Germinal center (tissue), 1 donor: ENCODE measurements around the gene CTPS2.

Experiments used
- DNase-seq: peaks from one replicate; pipeline ENCODE4 v3.0.0; 2012; ENCODE audit warnings: mixed read lengths, low spot score

The CTPS2 gene

DNA sequence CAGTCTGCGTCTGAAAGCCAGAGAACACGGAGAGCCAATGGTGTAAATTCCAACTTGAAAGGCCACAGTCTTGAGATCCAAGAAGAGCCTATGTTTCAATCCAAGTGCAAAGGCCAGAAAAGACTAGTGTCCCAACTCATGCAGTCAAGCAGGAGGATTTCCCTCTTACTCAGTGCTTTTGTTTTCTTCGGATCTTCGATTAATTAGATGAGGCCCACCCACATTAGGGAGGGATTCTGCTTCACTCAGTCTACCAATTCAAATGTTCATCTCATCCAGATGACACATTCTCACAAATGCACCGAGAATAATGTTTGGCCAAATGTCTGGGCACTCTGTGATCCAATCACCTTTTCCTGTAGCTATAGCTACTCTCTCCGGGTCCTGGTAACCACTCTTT, 154.0 kb downstream of the CTPS2 start:
- no peak for DNase-seq

DNA sequence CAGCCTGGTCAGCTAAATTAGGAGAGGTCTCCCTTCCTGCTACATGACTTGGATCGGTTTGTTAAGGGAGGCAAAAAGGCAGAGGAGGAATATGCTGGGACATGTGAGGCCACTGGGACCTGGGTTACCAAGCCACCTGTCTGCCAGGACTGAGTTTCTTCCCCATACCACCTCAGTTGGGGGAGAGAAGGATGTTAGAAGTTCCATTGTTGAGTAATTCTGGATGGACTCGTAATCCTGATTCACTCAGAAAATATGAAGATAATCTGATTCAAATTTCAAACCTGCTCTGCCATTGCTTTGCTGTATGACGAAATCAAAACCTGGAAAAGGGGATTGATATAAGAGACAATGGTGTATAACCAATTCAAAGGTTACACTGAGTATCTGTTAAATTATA, 159.9 kb downstream of the CTPS2 start:
- DNase-seq = no peak

DNA sequence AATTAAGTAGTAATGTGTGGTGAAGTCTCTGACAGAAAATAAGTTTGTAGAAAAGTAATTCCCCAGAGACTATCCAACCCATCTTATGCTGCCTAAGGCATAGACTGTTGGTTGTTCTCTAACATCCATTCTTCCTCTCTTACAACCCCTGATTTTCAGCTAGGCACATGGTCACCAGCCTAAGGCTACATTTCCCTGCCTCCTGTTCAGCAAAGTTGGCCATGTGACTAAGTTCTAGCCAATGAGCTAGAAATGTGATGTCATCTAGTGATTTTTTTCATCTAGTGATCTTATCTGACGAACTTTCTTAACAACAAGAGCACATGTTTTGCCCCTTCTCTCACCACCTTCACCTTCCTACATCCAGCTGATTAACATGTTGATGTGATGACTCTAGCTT, 164.8 kb downstream of the CTPS2 start:
- DNase-seq = no peak

DNA sequence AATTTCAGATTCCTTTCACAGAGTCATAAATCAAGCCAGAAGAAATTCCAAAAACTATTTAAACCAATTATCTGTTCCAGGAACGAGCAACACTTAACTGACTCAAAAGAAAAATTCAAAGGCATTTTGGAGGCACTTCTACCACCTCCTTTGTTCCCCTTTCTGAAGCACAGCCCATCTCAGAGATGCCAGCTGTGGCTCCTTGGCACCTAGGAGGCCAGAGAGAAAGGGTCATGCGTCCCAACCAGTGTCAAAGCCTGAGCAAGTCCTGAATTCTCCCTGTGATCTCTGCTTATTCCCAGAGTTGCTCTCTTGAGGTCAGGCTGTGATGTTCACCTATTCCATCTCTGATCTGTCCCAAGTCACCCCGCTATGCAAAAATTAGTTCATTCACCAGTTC, 167.5 kb downstream of the CTPS2 start:
- no peak for DNase-seq
